ENCODE measurements around the gene DPEP2NB.

- TF ChIP-seq CTCF (conservative IDR thresholded peaks at IDR 0.05; ENCODE audit: low read depth, low read length) (no peak), EZH2 (IDR thresholded peaks at IDR 0.05; ENCODE audit: borderline replicate concordance, low read depth, low read length, poor library complexity, severe bottlenecking) (no peak)
Observed at GRCh38 chr16:67982011-67982696, 33.6 kb downstream of the DPEP2NB start.
